ENCODE data around the gene CTSG.
"Not testable (repeated sequence)": the region's sequence is repeated elsewhere in the genome, so short reads cannot be mapped to it uniquely, and the experiment has no call there.

CTSG gene

DNA sequence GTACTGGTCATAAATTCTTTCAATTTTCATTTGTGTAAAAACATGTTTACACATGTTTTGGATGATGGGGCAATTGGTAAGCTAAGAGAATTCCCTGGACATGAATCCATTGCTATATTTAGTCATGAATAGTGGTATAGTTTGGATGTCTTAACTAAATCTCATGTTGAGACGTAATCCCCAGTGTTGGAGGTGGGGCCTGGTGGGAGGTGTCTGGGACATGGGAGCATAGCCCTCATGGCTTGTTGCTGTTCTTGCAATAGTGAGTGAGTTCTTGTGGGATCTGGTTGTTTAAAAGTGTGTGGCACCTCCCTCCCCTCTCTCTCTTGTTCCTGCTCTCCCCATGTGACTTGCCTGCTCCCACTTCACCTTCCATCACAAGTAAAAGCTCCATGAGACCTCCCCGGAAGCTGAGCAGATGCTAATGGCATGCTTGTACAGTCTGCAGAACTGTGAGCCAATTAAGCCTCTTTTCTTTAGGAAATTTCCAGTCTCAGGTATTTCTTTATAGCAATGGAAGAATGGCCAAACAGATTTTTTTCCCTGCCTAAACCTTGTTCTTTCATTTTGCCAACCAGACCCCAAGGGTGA lies 33.6 kb downstream of the CTSG start:
- Histone ChIP-seq H3K9ac (ENCODE audit: low read length) (no peak overlapping the region), H3K36me3 (ENCODE audit: control insufficient read depth, insufficient read depth, low read length) (no peaks in the 10 kb centered on the region), H3K4me1 (ENCODE audit: control insufficient read depth, insufficient read depth, low read length) (no peaks in the 10 kb centered on the region), H3K9me3 (ENCODE audit: control insufficient read depth, insufficient read depth, low read depth, low read length) (peaks cover 28% of the 10 kb centered on the region), H3K27ac (ENCODE audit: low read depth, low read length) (no peak overlapping the region), H3K4me3 (ENCODE audit: low read depth, low read length) (no peak overlapping the region), H3K27me3 (ENCODE audit: control insufficient read depth, insufficient read depth, low read length) (no peaks in the 10 kb centered on the region)

DNA sequence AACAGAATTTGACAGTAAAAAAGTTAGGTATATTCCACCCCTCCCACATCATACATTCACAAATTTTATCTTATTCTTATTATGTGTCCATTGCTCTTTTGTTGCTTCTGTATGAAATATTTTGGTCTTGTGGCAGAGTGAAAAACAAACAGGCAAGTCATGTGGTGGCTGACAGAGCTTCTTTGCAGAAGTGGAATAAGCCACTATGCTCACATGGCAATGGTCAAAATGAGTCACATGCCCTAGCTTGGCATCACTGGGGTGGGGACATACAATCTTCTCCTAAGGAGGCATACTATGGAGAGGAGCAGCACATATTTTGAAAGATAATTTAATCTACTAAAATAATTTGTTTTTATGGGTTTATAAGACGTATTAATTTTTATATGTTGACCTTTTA lies 40.3 kb downstream of the CTSG start:
- no peaks in the 10 kb centered on the region for H3K4me1 ChIP-seq (ENCODE audit: control insufficient read depth, insufficient read depth, low read length)
- H3K27me3 ChIP-seq (ENCODE audit: control insufficient read depth, insufficient read depth, low read length) = no peaks in the 10 kb centered on the region
- no peaks in the 10 kb centered on the region for H3K36me3 ChIP-seq (ENCODE audit: control insufficient read depth, insufficient read depth, low read length)
- no peak overlapping the region for H3K9ac ChIP-seq (ENCODE audit: low read length)
- no peaks in the 10 kb centered on the region; the same call in 1 of the 2 replicates for H3K9me3 ChIP-seq (ENCODE audit: control insufficient read depth, insufficient read depth, low read depth, low read length)
- no peak overlapping the region for H3K4me3 ChIP-seq (ENCODE audit: low read depth, low read length)
- H3K27ac ChIP-seq (ENCODE audit: low read depth, low read length) = no peak overlapping the region

DNA sequence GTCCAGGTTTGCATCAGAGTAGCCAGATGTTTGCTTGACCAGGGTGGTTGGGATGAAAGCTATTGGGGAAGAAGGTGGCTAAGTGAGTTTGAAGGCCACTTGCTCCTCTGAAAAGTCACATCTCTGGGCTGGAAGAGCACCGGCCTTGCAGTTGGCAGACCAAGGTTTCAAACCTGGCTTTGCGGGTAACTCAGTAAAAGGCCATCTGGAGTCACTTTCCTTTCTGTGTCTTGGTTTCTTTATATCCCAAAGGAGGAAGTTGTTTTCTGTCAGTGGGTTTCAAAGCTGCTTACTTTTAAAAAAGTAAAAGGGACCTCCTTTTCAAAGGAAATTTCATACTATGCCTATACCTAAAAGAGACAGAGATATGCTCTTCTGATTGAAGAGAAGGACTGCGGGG lies 41.8 kb downstream of the CTSG start:
- Histone ChIP-seq H3K27ac (ENCODE audit: low read depth, low read length) (no peak overlapping the region), H3K27me3 (ENCODE audit: control insufficient read depth, insufficient read depth, low read length) (no peaks in the 10 kb centered on the region), H3K4me1 (ENCODE audit: control insufficient read depth, insufficient read depth, low read length) (no peaks in the 10 kb centered on the region)

DNA sequence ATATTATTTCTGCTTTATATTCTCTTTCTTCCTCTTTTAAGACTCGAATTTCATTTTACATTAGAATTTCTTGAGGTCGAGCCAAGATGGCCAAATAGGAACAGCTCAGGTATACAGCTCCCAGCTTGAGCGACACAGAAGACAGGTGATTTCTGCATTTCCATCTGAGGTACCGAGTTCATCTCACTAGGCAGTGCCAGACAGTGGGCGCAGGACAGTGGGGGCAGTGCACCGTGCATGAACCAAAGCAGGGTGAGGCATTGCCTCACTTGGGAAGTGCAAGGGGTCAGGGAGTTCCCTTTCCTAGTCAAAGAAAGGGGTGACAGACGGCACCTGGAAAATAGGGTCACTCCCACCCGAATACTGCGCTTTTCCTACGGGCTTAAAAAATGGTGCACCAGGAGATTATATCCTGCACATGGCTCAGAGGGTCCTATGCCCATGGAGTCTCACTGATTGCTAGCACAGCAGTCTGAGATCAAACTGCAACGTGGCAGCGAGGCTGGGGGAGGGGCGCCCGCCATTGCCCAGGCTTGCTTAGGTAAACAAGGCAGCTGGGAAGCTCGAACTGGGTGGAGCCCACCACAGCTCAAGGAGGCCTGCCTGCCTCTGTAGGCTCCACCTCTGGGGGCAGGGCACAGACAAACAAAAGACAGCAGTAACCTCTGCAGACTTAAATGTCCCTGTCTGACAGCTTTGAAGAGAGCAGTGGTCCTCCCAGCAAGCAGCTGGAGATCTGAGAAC lies 50.0 kb downstream of the CTSG start:
- not testable (repeated sequence) for H3K27me3 ChIP-seq (ENCODE audit: control insufficient read depth, insufficient read depth, low read length); H3K36me3 ChIP-seq (ENCODE audit: control insufficient read depth, insufficient read depth, low read length); H3K4me1 ChIP-seq (ENCODE audit: control insufficient read depth, insufficient read depth, low read length); H3K9me3 ChIP-seq (ENCODE audit: control insufficient read depth, insufficient read depth, low read depth, low read length); H3K27ac ChIP-seq (ENCODE audit: low read depth, low read length)
- Histone ChIP-seq H3K9ac (ENCODE audit: low read length) (peak overlapping the region; percentile 0), H3K4me3 (ENCODE audit: low read depth, low read length) (peak overlapping the region; percentile 33; the same call in 1 of the 2 replicates)

More for the DNA sequence above, 41.8 kb downstream of the CTSG start:
- Histone ChIP-seq H3K4me3 (ENCODE audit: low read depth, low read length) (no peak overlapping the region), H3K9me3 (ENCODE audit: control insufficient read depth, insufficient read depth, low read depth, low read length) (no peaks in the 10 kb centered on the region; the same call in 1 of the 2 replicates), H3K36me3 (ENCODE audit: control insufficient read depth, insufficient read depth, low read length) (no peaks in the 10 kb centered on the region), H3K9ac (ENCODE audit: low read length) (no peak overlapping the region)
